H54 (cell line): Measurements from ENCODE around the gene ETFB.

ENCODE experiments used
- DNase-seq: peaks from one replicate; pipeline ENCODE4 v3.0.0; 2011; ENCODE audit warnings: low spot score, mixed read lengths; ENCODE audit not compliant: insufficient read length
- FAIRE-seq: peaks from 3 replicates; lab custom pipeline; 2011; peaks lifted over from hg19 to GRCh38; lab: Jason Lieb, UNC
- POLR2A ChIP-seq: IDR thresholded peaks from 2 replicates; pipeline ENCODE4 v1.6.1; 2011; ENCODE audit warnings: low read depth, mild to moderate bottlenecking, low read length

The ETFB gene

DNA sequence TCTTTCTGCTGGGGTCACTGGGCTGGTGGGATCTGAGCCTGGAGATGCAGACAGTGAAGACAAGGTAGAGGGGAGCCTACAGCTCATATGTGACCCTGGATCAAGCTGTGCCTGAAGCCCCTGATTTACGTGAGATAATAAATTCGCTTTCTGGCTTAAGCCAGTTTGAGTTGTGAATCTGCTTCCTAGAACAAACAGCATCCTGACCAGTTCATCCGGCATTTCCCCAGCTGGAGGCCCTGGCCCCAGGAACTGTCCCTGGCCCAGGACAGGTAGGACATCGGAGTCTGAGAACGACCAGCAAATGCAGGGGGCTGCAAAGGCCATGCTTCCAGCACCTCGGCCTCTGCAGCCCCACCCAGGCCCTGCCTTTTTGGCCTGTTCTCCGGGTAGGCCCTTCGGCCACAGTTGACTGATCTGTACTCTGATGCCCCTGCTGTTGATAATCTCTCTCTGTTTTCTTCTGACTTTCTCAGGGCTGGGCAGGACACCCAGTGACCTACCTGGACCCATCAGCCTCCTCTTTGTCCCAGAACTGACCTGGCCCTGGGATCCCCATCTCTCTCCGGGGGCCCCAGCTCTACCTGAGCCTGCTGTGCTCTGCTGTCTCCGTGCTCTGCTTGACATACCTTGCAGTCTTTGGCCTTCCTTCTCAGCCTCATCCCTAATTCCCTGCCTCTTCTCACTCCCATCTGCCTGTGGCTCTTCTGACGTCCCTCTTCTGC, 14.8 kb downstream of the ETFB start:
- FAIRE-seq, result no peak
- no peak for TF ChIP-seq POLR2A
- no peak for DNase-seq

DNA sequence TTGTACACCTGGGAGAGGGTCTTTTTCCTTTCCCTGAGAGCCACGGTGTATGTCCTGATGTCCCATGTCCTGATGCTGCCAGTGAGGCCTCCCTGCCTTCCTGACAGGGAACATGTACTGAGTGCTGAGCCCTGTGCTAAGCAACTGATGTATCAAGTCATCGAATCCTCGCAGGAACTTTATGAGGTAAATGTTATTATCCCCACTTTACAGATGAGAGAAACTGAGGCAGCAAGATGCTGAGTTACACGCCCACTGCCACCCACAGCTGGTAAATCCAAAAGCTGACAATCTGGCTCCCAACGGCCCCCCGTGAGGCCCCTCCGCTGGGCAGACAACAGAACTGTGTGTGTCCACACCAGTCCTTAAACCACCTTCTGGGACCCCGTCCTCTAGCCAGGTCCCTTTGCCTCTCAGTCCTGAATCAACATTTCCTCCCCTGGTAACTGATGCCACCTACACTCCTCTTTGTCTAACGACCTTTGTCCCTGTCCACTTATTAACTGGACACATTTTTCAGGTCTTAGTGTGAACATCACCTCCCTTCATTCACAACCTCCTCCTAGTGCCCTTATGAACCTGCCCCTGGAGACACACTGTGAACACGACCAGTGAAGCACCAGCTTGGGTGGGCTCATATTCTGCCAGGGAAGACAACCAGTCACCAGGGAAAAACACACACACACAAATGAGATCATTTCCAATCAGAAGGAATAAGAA, 18.8 kb downstream of the ETFB start:
- FAIRE-seq (no peak), DNase-seq (no peak)
- no peak for TF ChIP-seq POLR2A

DNA sequence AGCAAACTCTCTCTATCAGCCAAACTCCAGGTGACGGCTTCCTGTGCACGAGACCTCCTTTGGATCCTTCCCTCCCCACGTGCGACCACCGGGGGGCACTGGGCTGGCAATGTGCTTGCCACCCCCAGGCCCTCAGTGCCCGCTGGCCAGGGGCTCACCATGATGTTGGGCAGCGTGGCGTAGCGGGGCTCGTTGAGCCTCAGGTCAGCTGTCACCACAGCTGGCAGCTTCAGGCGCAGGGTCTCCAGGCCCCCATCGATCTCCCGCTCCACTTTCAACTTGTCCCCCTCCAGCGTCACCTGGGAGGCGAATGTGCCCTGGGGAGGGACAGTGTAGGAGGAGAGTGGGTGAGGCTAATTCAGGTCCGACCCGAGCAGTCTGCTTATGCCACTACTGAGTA, 19.4 kb downstream of the ETFB start:
- FAIRE-seq (no peak), DNase-seq (no peak)
- no peak for TF ChIP-seq POLR2A

DNA sequence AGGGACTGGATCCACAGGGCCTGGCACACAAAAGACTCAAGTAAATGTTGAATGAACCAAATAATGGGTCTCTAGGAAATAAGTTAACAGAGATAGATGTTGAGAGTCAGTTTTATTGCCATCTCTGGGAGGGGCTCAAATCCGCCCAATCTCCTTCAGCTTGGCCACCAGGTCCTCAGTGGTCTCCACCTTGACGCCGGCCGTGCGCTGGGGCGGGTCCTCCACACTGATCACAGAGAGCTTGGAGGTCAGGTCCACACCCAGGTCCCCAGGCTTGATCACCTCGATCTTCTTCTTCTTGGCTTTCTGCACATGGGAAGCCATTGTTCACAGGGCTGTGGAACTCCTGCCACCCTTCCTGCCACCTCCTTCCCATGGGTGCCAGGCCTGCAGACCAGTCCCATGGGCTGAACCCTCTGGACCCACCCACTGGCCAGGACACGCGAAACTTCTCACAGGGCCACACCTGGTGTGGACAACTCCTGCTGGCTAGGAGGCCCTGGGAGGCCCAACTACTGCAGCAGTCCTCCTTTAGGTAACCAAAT, 21.0 kb downstream of the ETFB start:
- no peak for FAIRE-seq
- no peak for TF ChIP-seq POLR2A
- no peak for DNase-seq

DNA sequence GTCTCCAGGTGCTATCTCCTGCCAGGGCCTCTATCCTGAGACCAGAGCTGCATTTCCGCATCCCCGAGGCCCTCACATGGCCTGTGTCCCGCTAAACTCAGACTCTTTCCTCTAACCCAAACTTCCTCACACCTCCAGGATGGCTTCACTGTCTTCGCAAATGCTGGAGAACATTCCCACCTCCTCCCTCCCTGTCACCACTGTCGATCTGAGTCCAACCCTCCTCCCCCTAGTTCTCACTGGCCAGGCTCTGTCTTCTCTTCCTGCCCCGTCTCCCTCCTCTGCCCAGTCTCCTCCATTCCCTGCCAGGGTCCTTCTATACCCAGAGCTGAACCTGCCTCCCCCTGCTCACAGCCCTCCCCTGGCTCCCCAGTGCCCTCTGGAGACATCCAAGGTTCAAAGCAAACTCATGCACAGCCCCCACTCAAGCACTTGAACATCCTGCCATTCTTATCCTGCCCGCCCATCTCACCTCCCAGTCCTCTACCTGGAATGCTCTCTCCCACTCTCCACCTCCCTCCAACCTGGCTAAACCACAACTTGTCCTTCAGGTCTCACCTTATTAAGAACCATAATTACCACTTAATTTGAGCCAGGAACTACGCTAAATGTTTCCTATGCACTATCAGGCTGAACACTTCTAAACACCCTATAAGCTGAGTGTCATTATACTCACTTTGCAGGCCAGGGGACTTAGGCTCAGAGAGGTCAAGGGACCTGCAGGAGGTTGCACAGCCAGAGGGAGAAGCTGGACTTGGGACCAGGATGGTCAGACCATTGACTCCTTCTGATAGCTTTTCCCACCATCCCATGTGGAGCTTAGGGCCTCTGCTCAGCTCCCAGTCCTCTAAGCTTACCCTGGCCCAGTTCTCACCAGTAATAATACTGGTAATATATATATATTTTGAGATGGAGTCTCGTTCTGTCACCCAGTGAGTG, 23.3 kb downstream of the ETFB start:
- no peak for DNase-seq
- FAIRE-seq, result no peak
- TF ChIP-seq POLR2A, result no peak

DNA sequence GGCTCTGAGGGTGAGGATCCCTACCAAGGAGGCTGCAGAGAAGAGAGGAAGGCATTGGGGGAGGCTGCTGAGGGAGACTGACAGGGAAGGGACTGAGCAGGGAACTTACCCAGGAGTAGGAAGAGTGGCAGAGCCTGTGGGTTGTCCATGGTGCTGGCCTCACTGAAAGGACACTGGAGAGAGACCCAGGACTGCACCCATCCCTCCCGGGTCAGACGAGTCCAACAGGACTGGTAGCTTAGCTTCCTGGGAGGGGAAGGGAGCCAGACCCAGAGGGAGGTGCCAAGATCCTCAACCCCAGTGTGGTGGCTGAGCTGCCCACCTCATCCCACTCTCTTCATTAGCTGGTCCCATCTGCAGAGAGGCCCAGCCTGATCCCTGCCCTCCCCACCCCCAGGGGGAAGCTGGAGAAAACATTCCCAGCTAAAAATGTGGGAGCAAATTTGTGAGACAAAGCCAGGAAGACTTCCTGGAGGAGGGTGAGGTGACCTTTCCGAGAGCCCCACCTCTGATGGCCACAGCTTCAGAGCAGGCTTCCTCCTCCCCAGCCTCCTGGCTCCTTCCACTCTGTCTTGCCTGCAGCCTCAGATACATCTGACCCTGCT, 24.1 kb downstream of the ETFB start, which contains the start of gene VSIG10L:
Gene VSIG10L, minus strand, starts transcription at position 164 of the 605 bp plus-strand sequence. Its CDS starts 15 bp downstream, at position 149.
- DNase-seq (no peak), FAIRE-seq (no peak)
- no peak for TF ChIP-seq POLR2A

DNA sequence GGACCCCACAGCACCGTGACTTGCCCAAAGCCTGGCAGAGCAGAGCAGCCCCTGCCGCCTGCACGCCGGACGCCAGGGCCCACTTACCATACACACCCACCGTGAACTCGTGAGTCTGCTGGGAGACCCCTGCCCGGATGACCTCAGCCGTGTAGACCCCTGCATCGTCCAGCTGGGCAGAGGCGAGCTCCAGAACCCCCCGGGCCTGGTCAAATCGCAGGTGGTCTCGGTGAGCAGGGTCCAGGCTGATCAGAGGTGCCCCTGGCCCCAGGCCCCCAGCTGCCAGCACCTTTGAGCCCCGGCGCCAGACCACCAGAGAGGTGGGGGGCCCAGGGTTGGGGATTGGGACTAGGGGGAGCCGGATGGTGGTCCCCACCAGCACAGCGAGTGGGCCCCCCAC, 25.1 kb downstream of the ETFB start:
- DNase-seq (no peak), FAIRE-seq (no peak)
- no peak for TF ChIP-seq POLR2A

DNA sequence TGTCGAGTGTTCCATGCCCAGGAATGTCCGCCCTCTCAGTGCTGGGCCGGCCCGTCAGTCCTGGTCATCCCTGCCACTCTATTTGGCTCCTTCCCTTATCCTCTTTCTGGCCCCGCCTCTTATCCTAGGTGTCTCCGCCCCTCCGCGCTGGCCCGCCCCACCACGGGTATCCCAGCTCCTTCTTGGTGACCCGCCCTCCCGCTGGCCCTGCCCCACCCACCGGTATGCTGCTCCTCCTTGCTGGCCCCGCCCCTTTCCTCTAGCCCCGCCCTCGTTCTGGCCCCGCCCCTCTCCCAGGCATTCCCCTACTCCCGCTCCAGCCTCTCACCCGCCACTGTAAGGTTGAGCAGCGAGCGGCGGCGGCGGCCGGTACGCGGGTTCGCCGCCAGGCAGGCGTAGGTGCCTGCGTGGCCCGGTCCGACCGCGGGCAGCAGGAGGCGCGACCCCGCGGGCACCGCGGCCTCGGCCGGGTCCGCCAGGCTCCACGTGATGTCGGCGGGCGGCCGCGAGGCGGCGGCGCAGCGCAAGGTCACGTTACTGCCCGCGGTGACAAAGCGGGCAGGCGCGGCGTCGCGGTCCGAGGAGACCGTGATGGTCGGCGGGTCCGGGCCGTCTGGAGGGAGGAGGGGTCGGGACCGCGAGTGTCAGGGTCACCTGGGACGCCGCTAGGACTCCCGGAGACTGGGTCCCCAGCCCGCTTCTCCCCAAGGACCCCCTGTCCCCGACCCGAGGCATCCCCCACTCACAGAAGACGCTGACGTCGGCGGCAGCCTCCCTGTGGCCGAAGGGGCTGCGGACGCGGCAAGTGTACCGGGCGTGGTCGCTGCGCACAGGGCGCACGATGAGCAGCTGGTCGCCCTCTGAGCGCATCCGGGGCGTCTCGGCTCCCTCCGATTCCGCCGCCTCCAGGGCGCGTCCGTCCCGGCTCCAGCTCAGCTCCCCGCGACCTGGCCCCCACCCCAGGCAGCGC, 26.2 kb downstream of the ETFB start:
- DNase-seq (peak; percentile 76), FAIRE-seq (peak; percentile 23)
- peak; percentile 66 for TF ChIP-seq POLR2A

DNA sequence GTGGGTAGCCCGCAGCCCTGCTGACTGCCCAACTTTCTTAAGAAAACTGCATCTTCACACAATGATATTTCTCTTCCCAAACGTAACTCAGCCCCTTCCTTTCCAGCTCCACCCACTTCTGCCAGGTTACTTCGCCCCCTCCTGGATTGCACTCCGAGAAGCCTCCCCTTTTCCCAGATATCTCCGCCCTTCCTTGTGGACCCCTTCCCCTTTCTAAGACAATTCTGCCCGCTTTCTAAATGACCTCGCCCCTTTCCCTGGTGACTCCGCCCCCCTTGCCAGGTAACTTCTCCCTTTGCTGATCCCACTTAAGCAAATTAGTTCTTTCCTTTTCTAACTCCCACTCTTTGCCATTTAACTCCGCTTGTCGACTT, 26.9 kb downstream of the ETFB start:
- FAIRE-seq (no peak), DNase-seq (no peak)
- no peak for TF ChIP-seq POLR2A

DNA sequence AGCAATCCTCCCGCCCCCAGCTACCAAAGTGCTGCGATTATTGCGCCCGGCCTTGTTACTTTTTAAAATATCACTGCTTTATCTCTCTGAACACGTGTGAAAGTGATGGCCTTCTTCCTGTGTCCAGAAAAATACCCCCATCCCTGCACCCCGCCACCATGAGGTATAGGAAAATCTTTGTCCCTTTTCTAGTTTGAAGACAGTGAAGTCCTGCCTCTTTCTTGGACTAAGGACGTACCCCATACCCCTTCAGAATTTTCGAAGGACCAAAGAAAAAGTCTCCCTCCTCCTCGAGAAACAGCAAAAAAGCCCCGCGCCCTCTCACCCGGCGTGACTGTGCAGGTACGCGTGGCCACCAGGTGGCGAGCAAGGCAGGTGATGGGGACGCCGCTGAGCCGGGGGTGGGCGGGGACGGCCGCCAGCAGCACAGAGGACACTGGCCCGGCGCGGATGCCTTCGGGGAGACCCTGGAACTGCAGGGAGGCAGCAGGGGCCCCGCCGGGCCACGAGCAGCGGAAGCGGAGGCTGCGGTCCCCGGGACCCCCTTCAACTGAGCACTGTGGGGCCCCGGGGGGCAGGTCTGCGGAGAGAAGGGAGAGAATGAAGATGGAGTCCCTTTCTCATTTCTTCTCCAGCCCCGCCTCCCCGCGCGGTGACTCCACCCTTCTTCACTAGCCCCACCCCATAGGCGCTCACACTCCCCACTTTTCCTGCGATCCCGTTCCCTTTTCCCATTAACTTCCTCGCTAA, 27.4 kb downstream of the ETFB start:
- FAIRE-seq (no peak), DNase-seq (peak; percentile 88)
- TF ChIP-seq POLR2A, result no peak

DNA sequence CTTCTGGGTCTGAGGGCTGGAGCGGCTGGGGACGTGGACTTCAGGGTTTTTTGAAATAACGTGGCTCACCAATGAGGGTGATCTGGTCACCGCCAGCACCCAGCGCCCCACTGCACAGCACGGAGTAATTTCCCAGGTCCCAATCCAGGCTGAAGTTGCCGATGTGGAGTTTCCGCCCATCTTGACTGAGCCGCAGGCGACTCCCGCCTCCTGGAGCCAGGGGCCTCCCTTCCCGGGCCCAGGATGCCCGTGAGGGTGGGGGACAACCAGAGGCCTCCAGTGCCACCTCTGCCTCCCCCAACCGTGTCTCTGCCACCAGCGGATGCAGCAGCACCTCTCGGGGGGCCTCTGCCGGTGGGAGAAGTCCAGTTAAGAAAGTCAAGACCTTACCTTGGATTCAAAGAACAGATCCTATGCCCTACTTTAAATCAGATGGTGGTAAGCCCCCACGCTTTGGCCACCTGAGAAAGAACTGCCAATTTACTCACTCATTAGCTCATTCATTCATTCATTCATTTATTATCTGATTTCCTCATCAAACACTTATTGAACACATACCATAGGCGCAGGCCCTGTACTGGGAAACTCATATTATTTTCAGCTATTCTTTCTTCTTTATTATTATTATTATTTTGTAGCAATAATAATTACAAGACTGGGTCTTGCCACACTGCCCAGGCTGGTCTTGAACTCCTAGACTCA, 28.2 kb downstream of the ETFB start:
- FAIRE-seq (no peak), DNase-seq (no peak)
- TF ChIP-seq POLR2A, result no peak
